Activated T-helper 9 cell treated with anti-CD3 and anti-CD28 coated beads, Interleukin-2, amount 50 U/mL, for 16 hours (primary cell): ENCODE measurements around the gene GNAT1.
A peak's percentile ranks its signal among the peaks of the same experiment; 100 is the strongest.
"Not testable (repeated sequence)": the region's sequence is repeated elsewhere in the genome, so short reads cannot be mapped to it uniquely, and the experiment has no call there.

Experiments used
- DNase-seq: peaks from one replicate; pipeline ENCODE4 v3.0.0-alpha.2; 2020; ENCODE audit warnings: low read depth

Gene GNAT1

DNA sequence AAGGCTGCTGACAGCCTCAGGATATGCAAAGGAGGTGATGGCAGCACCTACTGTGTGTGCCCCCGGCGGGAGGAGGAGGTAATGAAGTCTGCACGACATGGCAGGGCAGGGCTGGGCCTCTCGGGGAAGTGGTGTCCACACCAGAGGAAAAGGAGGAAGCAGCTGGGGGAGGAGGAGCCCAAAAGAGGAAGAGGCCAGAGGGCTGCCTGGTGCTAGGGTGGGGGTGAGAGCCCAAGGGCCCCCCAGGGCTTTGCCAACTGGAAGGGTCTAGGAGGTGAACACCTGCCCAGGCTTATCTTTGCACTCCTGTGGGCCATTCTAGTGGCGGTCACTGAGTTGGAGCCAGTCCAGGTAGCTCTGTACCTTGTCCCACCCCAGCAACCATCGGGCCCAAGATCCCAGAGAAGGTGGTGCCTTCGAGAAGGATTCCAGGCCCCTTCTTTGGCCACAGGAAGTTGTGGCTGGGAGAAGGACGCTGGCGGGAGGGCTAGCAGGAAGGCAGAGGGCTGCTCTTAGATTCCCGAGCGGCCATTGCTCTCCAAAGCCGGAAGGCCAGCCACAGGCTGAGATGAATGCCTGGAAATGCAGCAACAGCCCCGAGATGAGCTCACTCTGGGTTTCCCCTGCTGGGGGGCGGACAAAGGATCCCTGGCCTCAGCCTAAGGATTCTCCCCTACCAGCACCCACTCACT is 51.6 kb downstream of the GNAT1 start:
- peak; percentile 46 for DNase-seq

- no peak for DNase-seq
Measured at GRCh38 chr3:50243543-50243895, 52.1 kb downstream of the GNAT1 start.

- DNase-seq: not testable (repeated sequence)
Measured at GRCh38 chr3:50244813-50245212, 53.4 kb downstream of the GNAT1 start.

GRCh38 chr3:50245251-50245745 is 53.9 kb downstream of the GNAT1 start:
- DNase-seq: no peak

DNA sequence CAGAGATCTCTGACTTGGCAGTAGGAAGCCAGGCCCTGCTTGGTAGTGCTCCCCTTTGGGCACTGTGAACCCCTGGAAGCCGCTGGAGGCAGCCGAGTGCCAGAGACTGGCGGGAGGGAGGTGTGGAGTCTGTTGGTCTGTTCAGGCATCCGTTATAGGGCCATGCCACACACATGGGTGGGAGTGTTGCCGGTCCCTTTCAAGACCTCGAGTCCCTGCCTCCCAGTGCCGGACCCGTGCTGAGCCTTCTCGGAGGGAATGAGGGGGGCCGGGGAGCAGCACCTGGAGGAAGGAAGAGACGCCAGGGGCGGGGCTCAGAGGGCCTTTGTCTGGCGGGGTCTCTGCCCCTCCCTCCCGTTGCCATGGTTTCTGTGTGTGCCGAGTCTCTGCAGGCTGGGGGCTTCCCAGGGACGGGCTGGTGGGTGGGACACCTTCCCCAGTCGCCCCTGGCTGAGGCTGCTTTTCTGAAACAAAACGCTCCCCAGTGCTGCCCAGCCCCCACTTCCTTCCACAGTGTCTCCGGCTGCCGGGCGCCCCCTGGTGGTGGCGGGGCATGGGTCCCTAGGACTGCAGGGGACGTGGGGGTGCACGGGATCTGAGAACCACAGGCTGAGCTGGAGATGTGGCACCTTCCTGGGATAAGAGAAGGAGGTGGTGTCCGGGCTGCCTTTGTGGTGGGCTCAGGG is 54.6 kb downstream of the GNAT1 start:
- DNase-seq: peak; percentile 94

DNA sequence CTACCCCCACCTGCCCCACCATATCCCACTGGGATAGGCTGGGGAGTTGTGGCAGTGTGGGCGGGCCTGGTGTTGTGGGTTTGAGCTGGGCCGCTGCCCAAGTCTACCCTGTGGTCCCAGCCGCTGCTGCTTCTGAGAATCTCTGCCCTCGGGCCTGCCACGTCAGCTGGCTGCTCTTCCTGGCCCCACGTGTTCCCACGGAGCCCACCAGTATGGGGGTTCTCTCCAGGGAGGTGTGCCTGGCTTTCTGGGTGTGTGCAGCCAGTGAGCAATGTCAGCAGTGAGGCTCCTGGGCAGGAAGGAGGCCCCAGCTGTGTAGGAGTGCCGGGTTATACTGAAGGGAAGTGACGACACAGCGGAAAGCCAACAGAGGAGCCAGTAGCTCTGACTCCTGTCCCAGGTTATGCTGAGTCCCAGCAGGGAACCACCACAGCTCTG is 55.1 kb downstream of the GNAT1 start:
- DNase-seq: peak; percentile 72
